Fibroblast of the aortic adventitia (primary cell): ENCODE measurements around the gene ATP6V0B. TPM values are rescaled to one million over a fixed set of nuclear protein-coding genes. Genes with fewer than 3 reads are reported as not detected.

Source experiments
- DNase-seq: peaks from one replicate; pipeline ENCODE4 v3.0.0-alpha.2; 2010; ENCODE audit warnings: low read depth
- H3K4me3 ChIP-seq: 2 replicates; pipeline ENCODE4 v1.5.1; 2011; ENCODE audit warnings: low read depth, mild to moderate bottlenecking, control low read depth, low read length, moderate library complexity
- total RNA-seq: library from RNA; depleted of rRNA; stranded (reverse); fragments of >200 nt; gene quantifications from 2 replicates; pipeline ENCODE4 v1.2.3, GENCODE V29; 2012; ENCODE audit warnings: low replicate concordance
- TF ChIP-seq, protein P1 (sequence below): IDR thresholded peaks from 2 replicates; pipeline ENCODE4 v1.5.1; 2011; ENCODE audit warnings: mild to moderate bottlenecking, low read length, control low read depth, inconsistent platforms; ENCODE audit not compliant: insufficient read depth

ATP6V0B gene
- total RNA-seq, 1 donor = 53.1 TPM

DNA sequence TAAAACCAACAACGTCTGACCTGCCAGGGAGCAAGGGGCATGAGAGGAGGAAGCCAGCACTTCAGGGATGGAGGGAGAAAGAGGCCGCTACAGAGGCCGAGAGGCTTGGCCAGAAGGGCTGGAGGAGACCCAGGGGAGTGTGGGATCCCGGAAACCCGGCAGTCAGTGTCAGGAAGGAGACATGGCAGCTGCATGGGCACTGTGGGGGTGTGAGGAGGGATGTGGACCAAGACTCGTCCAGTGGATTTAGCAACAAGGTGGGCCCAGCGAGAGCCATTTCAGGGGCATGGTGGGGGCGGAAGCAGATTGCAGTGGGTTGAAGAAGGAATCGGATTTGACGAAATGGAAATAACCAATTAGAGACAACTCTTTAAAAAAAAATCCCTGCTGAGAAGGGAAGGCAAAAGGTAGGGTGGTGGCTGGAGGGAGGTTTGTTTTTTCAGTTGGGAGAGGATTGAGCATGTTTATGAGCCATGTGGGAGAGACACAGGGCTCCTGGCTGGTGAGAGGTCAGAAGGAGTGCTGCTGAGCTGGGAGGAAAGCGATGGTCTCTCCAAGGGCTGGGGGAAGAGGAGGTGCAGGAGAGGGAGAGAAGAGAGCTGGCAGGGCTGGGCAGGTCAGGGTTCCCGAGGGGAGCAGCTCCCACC lies 8.6 kb downstream of the ATP6V0B start:
- H3K4me3 ChIP-seq = no peak overlapping the region
- TF ChIP-seq, protein P1, sequence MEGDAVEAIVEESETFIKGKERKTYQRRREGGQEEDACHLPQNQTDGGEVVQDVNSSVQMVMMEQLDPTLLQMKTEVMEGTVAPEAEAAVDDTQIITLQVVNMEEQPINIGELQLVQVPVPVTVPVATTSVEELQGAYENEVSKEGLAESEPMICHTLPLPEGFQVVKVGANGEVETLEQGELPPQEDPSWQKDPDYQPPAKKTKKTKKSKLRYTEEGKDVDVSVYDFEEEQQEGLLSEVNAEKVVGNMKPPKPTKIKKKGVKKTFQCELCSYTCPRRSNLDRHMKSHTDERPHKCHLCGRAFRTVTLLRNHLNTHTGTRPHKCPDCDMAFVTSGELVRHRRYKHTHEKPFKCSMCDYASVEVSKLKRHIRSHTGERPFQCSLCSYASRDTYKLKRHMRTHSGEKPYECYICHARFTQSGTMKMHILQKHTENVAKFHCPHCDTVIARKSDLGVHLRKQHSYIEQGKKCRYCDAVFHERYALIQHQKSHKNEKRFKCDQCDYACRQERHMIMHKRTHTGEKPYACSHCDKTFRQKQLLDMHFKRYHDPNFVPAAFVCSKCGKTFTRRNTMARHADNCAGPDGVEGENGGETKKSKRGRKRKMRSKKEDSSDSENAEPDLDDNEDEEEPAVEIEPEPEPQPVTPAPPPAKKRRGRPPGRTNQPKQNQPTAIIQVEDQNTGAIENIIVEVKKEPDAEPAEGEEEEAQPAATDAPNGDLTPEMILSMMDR = no peak
- no peak for DNase-seq

DNA sequence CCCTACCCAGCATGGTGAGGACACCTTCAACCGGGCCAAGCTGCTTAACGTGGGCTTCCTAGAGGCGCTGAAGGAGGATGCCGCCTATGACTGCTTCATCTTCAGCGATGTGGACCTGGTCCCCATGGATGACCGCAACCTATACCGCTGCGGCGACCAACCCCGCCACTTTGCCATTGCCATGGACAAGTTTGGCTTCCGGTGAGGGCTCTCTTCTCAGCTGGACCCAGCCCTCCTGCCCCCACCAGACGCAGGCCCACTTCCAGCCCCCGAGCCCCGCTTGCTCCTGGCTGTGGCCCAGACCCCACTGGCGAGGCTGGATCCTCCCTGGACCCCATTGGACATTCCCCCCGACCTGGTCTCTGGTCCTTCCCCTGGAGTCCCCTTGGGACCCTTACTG lies 10.1 kb downstream of the ATP6V0B start:
- TF ChIP-seq, protein P1 = no peak
- H3K4me3 ChIP-seq = no peak overlapping the region
- no peak for DNase-seq

GRCh38 chr1:43985984-43986595 lies 11.3 kb downstream of the ATP6V0B start:
- H3K4me3 ChIP-seq = no peak overlapping the region
- no peak for DNase-seq
- TF ChIP-seq, protein P1 = no peak

DNA sequence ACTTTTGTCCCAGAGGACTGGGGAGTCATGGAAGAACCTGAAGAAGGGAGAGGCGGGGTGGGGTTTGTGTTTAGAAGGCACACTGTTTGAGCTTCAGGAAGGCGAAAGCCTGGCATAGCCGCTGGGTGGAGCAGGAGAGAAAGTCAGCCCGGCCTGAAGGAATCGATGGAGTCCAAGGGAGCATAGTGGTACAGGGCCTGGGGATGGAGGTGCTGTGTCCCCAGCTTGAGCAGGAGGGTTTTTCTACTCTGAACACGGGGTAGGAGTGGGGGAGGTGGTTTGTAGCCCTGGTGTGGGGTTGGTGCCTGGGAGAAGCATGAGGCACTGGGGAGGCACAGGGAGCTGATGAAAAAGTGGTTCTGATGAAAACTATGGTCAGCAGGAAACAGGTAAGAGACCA lies 12.0 kb downstream of the ATP6V0B start:
- DNase-seq = no peak
- TF ChIP-seq, protein P1 = no peak
- no peak overlapping the region for H3K4me3 ChIP-seq

DNA sequence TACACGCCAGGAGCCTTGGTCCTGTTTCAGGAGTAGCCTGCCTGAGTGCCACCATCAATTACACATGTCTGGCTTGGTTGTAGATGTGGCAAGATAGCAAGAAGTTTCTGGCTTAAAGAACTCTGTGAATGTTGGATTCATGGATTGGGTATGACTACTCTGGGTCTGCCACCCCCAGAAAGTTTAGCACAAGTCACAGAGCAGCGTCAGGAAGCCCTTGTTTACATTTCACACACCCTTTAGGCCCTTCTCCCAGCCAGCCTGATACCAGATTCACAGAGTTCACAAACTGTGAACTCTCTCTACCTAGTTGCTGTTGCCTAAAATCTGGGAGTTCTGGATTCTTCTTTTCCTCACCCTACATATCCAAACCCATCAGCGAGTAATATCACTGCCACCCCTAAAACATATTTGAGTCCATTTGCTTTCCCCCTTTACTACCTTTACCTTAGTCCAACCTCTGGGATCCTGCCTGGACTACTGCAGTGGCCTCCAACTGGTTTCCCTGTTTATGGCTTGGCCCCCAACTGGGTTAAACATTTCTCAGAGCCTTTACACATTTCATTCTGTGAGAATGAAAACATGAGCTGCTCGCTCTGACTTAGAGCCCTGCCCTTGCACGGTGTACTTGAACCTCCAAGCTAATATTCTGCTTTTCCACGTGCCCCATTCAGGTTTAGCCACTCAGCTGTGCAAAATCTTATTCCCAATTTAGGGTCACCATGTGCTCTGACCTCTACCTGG lies 12.6 kb downstream of the ATP6V0B start:
- TF ChIP-seq, protein P1 = no peak
- no peak for DNase-seq
- no peak overlapping the region for H3K4me3 ChIP-seq

DNA sequence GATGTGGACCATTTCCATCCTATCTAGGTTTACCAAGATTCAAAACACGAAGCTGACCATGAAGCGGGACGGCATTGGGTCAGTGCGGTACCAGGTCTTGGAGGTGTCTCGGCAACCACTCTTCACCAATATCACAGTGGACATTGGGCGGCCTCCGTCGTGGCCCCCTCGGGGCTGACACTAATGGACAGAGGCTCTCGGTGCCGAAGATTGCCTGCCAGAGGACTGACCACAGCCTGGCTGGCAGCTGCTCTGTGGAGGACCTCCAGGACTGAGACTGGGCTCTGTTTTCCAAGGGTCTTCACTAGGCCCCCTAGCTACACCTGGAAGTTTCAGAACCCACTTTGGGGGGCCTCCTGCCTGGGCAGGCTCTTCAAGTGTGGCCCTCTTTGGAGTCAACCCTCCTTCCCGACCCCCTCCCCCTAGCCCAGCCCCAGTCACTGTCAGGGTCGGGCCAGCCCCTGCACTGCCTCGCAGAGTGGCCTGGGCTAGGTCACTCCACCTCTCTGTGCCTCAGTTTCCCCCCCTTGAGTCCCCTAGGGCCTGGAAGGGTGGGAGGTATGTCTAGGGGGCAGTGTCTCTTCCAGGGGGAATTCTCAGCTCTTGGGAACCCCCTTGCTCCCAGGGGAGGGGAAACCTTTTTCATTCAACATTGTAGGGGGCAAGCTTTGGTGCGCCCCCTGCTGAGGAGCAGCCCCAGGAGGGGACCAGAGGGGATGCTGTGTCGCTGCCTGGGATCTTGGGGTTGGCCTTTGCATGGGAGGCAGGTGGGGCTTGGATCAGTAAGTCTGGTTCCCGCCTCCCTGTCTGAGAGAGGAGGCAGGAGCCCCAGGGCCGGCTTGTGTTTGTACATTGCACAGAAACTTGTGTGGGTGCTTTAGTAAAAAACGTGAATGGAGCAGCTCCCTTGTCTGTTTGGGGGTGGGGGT lies 15.8 kb downstream of the ATP6V0B start:
- H3K4me3 ChIP-seq = peak overlapping the region; percentile 75

More for the DNA sequence above, 15.8 kb downstream of the ATP6V0B start:
- TF ChIP-seq, protein P1 = no peak
- no peak for DNase-seq
